B cell (primary cell): ENCODE results near the gene PEX7. TPM values are rescaled to one million over a fixed set of nuclear protein-coding genes. Genes with fewer than 3 reads are reported as not detected.
A peak's percentile ranks its signal among the peaks of the same experiment; 100 is the strongest.
"Not testable (repeated sequence)": the region's sequence is repeated elsewhere in the genome, so short reads cannot be mapped to it uniquely, and the experiment has no call there.

Source experiments
- ATAC-seq: fragments of 200-7000 bp; cut with Tn5 transposase; one replicate; pipeline ENCODE4 v1.10.0; 2021; ENCODE audit warnings: low read depth, mild to moderate bottlenecking, moderate number of reproducible peaks, moderate library complexity
- CTCF ChIA-PET: fragments of 350-600 bp; sonication (Branson Sonifier 250); formaldehyde crosslinking; loops from one replicate; lab custom pipeline; 2021; ENCODE audit warnings: antibody characterized with exemption, inconsistent platforms; lab: Charles Lee
- POLR2A ChIA-PET: fragments of 350-600 bp; sonication (Branson Sonifier 250); formaldehyde crosslinking; loops from one replicate; lab custom pipeline; 2021; ENCODE audit warnings: antibody characterized with exemption; lab: Charles Lee
- DNase-seq: peaks from one replicate; pipeline ENCODE4 v3.0.0; 2013
- H2AFZ ChIP-seq: 2 replicates; pipeline ENCODE4 v1.6.1; 2012; ENCODE audit warnings: mild to moderate bottlenecking, low read depth, low read length; ENCODE audit not compliant: insufficient read depth, poor library complexity, severe bottlenecking
- H3K27ac ChIP-seq, 2 donors: 1 replicate in 1 of 2; 2 replicates in 1 of 2; pipeline ENCODE4 v1.5.1; 2012 to 2013; ENCODE audit warnings: low read length in 2 of 2, mild to moderate bottlenecking in 2 of 2, moderate library complexity in 1 of 2
- H3K27me3 ChIP-seq, 4 experiments: fragments of 200-600 bp in 1 of 4; sonication (generic) in 1 of 4; replicated peaks in 1 of 4; 1 replicate in 2 of 4; 2 replicates in 2 of 4; pipeline versions ENCODE4 v1.6.1 to v1.7.0; 2013 to 2016; ENCODE audit warnings: low read length in 3 of 4, mild to moderate bottlenecking in 2 of 4, mixed read lengths in 1 of 4, moderate library complexity in 1 of 4; ENCODE audit not compliant: insufficient read depth in 4 of 4, control insufficient read depth in 3 of 4; ENCODE audit errors: control extremely low read depth in 1 of 4
- H3K36me3 ChIP-seq, 2 experiments: replicated peaks in 1 of 2; 1 replicate in 1 of 2; 2 replicates in 1 of 2; pipeline versions ENCODE4 v1.6.1 to v1.7.1; 2013; ENCODE audit warnings: low read length in 1 of 2; ENCODE audit not compliant: insufficient read depth in 2 of 2, control insufficient read depth in 1 of 2; ENCODE audit errors: control extremely low read depth in 1 of 2, extremely low read depth in 1 of 2
- H3K4me1 ChIP-seq, 2 donors: fragments of 200-600 bp in 1 of 2; sonication (generic) in 1 of 2; 1 replicate in 1 of 2; 2 replicates in 1 of 2; pipeline versions ENCODE4 v1.5.1 to v1.6.1; 2013 to 2017; ENCODE audit warnings: low read length in 2 of 2; ENCODE audit not compliant: control insufficient read depth in 2 of 2, insufficient read depth in 2 of 2
- H3K4me2 ChIP-seq: replicated peaks from 2 replicates; pipeline ENCODE3; 2012; ENCODE audit warnings: mild to moderate bottlenecking, low read depth, low read length; ENCODE audit not compliant: poor library complexity, severe bottlenecking
- H3K4me3 ChIP-seq, 5 experiments: fragments of 200-600 bp in 1 of 5; sonication (generic) in 1 of 5; 1 replicate in 3 of 5; 2 replicates in 2 of 5; pipeline versions ENCODE4 v1.5.1 to v1.7.0; 2011 to 2016; ENCODE audit warnings: low read length in 4 of 5, mild to moderate bottlenecking in 4 of 5, low read depth in 2 of 5, control low read depth in 1 of 5, moderate library complexity in 1 of 5; ENCODE audit not compliant: insufficient read depth in 1 of 5; ENCODE audit errors: control extremely low read depth in 1 of 5, extremely low read depth in 1 of 5
- H3K79me2 ChIP-seq: fragments of 200-600 bp; sonication (generic); one replicate; pipeline ENCODE4 v1.6.0; 2016; ENCODE audit warnings: low read length; ENCODE audit not compliant: control insufficient read depth, insufficient read depth
- H3K9ac ChIP-seq: fragments of 200-600 bp; sonication (generic); 2 replicates; pipeline ENCODE4 v1.6.1; 2017; ENCODE audit warnings: mild to moderate bottlenecking, low read length, moderate library complexity
- H3K9me3 ChIP-seq, 3 donors: one replicate each; pipeline versions ENCODE4 v1.6.1 to v1.7.1; 2013; ENCODE audit warnings: low read length in 2 of 3; ENCODE audit not compliant: control insufficient read depth in 2 of 3, insufficient read depth in 1 of 3; ENCODE audit errors: control extremely low read depth in 1 of 3
- H4K20me1 ChIP-seq: 2 replicates; pipeline ENCODE4 v1.6.0; 2012; ENCODE audit warnings: mild to moderate bottlenecking, low read length; ENCODE audit not compliant: insufficient read depth, control insufficient read depth, poor library complexity, severe bottlenecking
- H3K27ac Mint-ChIP-seq: one replicate; pipeline ENCODE4 v1.8.0; 2021; ENCODE audit warnings: mixed read lengths
- H3K27me3 Mint-ChIP-seq: one replicate; pipeline ENCODE4 v1.8.0; 2021; ENCODE audit warnings: mixed read lengths
- H3K4me1 Mint-ChIP-seq: one replicate; pipeline ENCODE4 v1.8.0; 2021; ENCODE audit warnings: mixed read lengths
- H3K4me3 Mint-ChIP-seq: one replicate; pipeline ENCODE4 v1.8.0; 2021; ENCODE audit warnings: mixed read lengths
- H3K9me3 Mint-ChIP-seq: one replicate; pipeline ENCODE4 v1.8.0; 2022; ENCODE audit warnings: mixed read lengths; ENCODE audit not compliant: insufficient read depth
- CTCF ChIP-seq: fragments of 200-600 bp; IDR thresholded peaks from one replicate; pipeline ENCODE4 v1.8.0; 2022; ENCODE audit warnings: antibody characterized with exemption, mild to moderate bottlenecking
- EZH2 ChIP-seq: IDR thresholded peaks from 2 replicates; pipeline ENCODE4 v1.6.1; 2012; ENCODE audit warnings: borderline replicate concordance, low read depth, mild to moderate bottlenecking, moderate library complexity, low read length; ENCODE audit not compliant: insufficient read depth, poor library complexity, severe bottlenecking
- WGBS: methylation state at CpG from one replicate; pipeline ENCODE4 v1.1.5; 2013; ENCODE audit warnings: missing lambda C conversion rate; ENCODE audit not compliant: insufficient coverage; 5-methylcytosine and 5-hydroxymethylcytosine counted together
- intact Hi-C: fragments of 100-400 bp; cut with micrococcal nuclease; formaldehyde crosslinking; loops from one replicate; pipeline ENCODE4 v1.10.0; 2022
- polyA plus RNA-seq: library from polyadenylated mRNA; depleted of rRNA; stranded (reverse); fragments of >200 nt; gene quantifications from 2 replicates; pipeline ENCODE4 v1.2.3, GENCODE V29; 2012
- total RNA-seq, 2 donors: library from RNA; stranded (reverse); fragments of 120-200 nt in 1 of 2; gene quantifications; 1 replicate in 1 of 2; 2 replicates in 1 of 2; pipeline versions ENCODE4 v1.2.3 to v1.2.4, GENCODE V29; 2013 to 2022

PEX7 gene
- total and polyA plus RNA-seq, 2 donors (not counting 1 experiment from before 2014, with no cell fraction given) = 3.9 TPM

- ATAC-seq, DNase-seq, H3K36me3 ChIP-seq, H3K9me3 Mint-ChIP-seq, H3K27me3 Mint-ChIP-seq, H3K9me3 ChIP-seq, H3K4me3 ChIP-seq, H3K27me3 ChIP-seq, H2AFZ ChIP-seq, H3K9ac ChIP-seq, H4K20me1 ChIP-seq, intact Hi-C loops: not testable (repeated sequence)
- Histone ChIP-seq H3K27ac (peak overlapping the region in 1 of 2 donors; percentile 92), H3K4me1 (peaks cover 60 to 66% of the 10 kb centered on the region in 2 donors), H3K79me2 (peaks cover 61% of the 10 kb centered on the region), H3K4me2 (peak overlapping the region; percentile 23)
- ChIA-PET POLR2A (interaction anchor here (0.6 to 0.7 kb wide), 2 partner anchors 123 to 146 kb away, joined by 3 to 4 read pairs; no protein-coding TSS in a partner anchor), CTCF (interaction anchor here (0.8 to 8.7 kb wide), 9 partner anchors 11 to 314 kb away, joined by 3 to 433 read pairs (median 5); no protein-coding TSS in a partner anchor)
- peak overlapping the region; percentile 39 for H3K4me3 Mint-ChIP-seq
- H3K27ac Mint-ChIP-seq = peak overlapping the region; percentile 65
- peaks cover 66% of the 10 kb centered on the region for H3K4me1 Mint-ChIP-seq
- no CpG with 5 or more reads among the region's 3 CpGs for WGBS
Measured at GRCh38 chr6:136789440-136789839, 33.0 kb upstream of the PEX7 start.

- 0% methylated on average over 4 of the region's 7 CpGs for WGBS
- H3K4me1 Mint-ChIP-seq = peaks cover 54% of the 10 kb centered on the region
- peaks cover 3% of the 10 kb centered on the region for H3K9me3 Mint-ChIP-seq
- ATAC-seq (no peak), DNase-seq (no peak)
- Histone ChIP-seq H2AFZ (peak overlapping the region; percentile 95), H3K9ac (peak overlapping the region; percentile 96), H3K27me3 (no peaks in the 10 kb centered on the region), H3K4me3 (peak overlapping the region; percentile 81 to 99 (median 96)), H3K79me2 (peaks cover 49% of the 10 kb centered on the region), H3K9me3 (peaks cover 0 to 7% (median 3%) of the 10 kb centered on the region in 3 donors), H3K36me3 (no peaks in the 10 kb centered on the region), H3K4me2 (peak overlapping the region; percentile 86), H3K4me1 (peaks cover 48 to 54% of the 10 kb centered on the region in 2 donors), H4K20me1 (peaks cover 2% of the 10 kb centered on the region), H3K27ac (peak overlapping the region; percentile 77 to 92)
- TF ChIP-seq CTCF (no peak), EZH2 (no peak)
- peak overlapping the region; percentile 95 for H3K27ac Mint-ChIP-seq
- intact Hi-C loops = loop anchor here (1.0 to 10.0 kb wide), 2 partner anchors 39 to 134 kb away; partner anchors contain the start of gene SLC35D3
- peak overlapping the region; percentile 95 for H3K4me3 Mint-ChIP-seq
- ChIA-PET CTCF (interaction anchor here (0.8 to 8.7 kb wide), 10 partner anchors 19 to 312 kb away, joined by 3 to 433 read pairs (median 18); no protein-coding TSS in a partner anchor), POLR2A (interaction anchor here (0.6 to 2.9 kb wide), 3 partner anchors 23 to 1528 kb away, joined by 3 to 21 read pairs (median 3); no protein-coding TSS in a partner anchor)
- H3K27me3 Mint-ChIP-seq = no peaks in the 10 kb centered on the region
Measured at GRCh38 chr6:136790411-136791295, 31.7 kb upstream of the PEX7 start.
